Measurements from ENCODE around the gene GSTM5.
"Not testable (repeated sequence)": the region's sequence is repeated elsewhere in the genome, so short reads cannot be mapped to it uniquely, and the experiment has no call there.

GSTM5 gene

DNA sequence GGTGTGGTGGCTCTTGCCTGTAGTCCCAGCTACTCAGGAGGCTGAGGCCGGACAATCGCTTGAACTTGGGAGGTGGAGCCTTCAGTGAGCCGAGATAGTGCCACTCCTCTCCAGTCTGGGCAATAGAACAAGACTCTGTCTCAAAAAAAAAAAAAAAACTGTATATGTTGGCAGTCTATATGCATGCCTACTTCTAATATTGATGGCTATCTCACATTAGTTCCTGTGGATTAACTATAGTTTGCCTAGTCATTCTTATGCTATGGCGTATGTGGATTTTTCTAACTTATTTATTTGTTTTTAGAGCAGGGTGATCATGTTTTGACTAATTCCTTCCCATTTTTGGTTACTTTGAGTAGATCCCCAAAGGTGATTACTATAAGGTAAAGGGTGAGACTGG, 15.0 kb upstream of the GSTM5 start:
- TF ChIP-seq, protein P1, sequence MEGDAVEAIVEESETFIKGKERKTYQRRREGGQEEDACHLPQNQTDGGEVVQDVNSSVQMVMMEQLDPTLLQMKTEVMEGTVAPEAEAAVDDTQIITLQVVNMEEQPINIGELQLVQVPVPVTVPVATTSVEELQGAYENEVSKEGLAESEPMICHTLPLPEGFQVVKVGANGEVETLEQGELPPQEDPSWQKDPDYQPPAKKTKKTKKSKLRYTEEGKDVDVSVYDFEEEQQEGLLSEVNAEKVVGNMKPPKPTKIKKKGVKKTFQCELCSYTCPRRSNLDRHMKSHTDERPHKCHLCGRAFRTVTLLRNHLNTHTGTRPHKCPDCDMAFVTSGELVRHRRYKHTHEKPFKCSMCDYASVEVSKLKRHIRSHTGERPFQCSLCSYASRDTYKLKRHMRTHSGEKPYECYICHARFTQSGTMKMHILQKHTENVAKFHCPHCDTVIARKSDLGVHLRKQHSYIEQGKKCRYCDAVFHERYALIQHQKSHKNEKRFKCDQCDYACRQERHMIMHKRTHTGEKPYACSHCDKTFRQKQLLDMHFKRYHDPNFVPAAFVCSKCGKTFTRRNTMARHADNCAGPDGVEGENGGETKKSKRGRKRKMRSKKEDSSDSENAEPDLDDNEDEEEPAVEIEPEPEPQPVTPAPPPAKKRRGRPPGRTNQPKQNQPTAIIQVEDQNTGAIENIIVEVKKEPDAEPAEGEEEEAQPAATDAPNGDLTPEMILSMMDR (IDR thresholded peaks at IDR 0.05; ENCODE audit: borderline replicate concordance, insufficient read depth, low read depth, low read length) = no peak
- H3K4me3 ChIP-seq (ENCODE audit: low read depth, low read length) = no peak overlapping the region

GRCh38 chr1:109697861-109698260, 14.2 kb upstream of the GSTM5 start:
- H3K4me3 ChIP-seq (ENCODE audit: low read depth, low read length) = not testable (repeated sequence)

- H3K4me3 ChIP-seq (ENCODE audit: low read depth, low read length) = not testable (repeated sequence)
Observed at GRCh38 chr1:109702940-109703339, 9.1 kb upstream of the GSTM5 start.

DNA sequence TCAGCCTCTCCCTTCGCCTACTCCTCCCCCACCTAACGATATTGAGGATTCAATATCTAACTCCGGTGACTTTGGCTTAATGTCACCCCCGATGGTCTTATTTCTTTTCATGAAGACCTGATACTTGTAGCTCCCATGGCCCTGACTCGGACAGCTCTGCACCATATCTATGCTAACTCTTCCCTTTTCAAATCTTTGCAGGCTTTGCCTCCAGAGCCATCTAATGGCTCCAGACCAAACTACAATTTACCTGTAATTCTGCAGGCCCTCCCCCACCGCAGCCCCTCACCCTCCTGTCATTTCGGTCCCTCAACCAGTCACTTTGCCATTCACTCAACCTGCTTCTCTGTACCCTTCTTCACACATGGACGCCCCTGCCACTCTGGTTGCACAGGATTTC, 7.9 kb upstream of the GSTM5 start:
- H3K4me3 ChIP-seq (ENCODE audit: low read depth, low read length) = no peak overlapping the region
- TF ChIP-seq, protein P1 (IDR thresholded peaks at IDR 0.05; ENCODE audit: borderline replicate concordance, insufficient read depth, low read depth, low read length) = no peak

DNA sequence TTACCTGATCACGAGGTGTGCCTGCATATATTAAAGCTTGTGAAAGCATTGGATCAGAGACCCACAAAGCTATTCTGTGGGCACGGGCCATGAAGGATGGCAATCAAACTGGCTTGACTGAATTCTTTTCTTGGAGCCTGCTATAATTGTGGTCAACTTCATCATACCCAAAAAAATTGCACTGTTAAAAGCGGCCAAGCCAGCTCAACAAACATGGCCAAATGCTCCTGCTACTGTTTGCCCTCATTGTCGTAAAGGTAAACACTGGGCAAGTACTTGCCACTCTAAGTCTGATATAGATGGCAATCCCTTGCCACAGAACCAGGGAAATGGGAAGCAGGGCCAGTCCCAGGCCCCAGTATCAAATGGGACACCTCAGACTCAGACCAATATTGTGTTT, 6.6 kb upstream of the GSTM5 start:
- TF ChIP-seq, protein P1 (IDR thresholded peaks at IDR 0.05; ENCODE audit: borderline replicate concordance, insufficient read depth, low read depth, low read length) = no peak
- no peak overlapping the region for H3K4me3 ChIP-seq (ENCODE audit: low read depth, low read length)

DNA sequence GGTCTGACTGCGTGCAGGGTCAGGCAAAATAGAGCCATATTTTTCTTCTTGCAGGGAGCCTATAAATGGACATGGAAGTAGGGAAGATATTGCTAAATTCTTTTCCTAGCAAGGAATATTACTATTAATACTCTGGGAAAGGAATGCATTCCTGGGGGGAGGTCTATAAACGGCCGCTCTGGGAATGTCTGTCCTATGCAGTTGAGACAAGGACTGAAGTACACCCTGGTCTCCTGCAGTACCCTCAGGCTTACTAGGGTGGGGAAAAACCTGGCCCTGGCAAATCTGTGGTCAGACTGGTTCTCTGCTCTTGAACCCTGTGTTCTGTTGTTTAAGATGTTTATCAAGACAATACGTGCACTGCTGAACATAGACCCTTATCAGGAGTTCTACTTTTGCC, 3.1 kb upstream of the GSTM5 start:
- not testable (repeated sequence) for H3K4me3 ChIP-seq (ENCODE audit: low read depth, low read length)

DNA sequence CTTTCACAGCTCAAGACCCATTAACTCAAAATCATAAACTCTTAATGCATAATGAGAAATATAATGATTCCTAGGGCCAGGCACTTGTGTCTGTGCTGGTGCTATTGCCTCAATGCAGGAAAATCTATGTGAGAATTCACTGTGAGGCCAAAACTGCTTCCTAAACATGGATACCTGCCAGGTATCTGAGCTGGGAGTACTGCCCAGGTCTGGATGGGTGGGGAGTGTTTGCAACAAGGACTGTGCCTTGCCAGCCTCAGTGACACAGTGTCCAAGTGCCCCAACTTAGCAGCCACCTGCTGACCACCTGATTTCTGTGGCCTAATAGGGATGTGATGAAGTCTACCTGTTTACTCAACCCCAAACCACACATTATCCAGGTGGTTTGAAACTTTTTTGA, 2.2 kb upstream of the GSTM5 start:
- H3K4me3 ChIP-seq (ENCODE audit: low read depth, low read length) = not testable (repeated sequence)

GRCh38 chr1:109712321-109712864, 342 bp downstream of the GSTM5 start:
- TF ChIP-seq, protein P1 (IDR thresholded peaks at IDR 0.05; ENCODE audit: borderline replicate concordance, insufficient read depth, low read depth, low read length) = no peak
- H3K4me3 ChIP-seq (ENCODE audit: low read depth, low read length) = no peak overlapping the region

DNA sequence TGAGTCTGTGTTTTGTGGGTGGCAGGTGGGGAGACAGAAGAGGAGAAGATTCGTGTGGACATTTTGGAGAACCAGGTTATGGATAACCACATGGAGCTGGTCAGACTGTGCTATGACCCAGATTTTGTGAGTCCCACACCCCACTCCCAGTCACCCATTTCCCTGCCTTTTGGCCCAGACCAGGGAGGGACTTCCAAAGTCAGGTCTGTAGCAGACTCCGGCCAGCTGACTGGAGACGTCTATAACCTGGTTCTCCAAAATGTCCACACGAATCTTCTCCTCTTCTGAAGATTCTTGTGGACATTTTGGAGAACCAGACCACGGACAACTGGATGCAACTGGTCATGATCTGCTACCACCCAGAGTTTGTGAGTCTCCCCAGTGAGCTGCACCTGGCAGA, 1.6 kb downstream of the GSTM5 start:
- H3K4me3 ChIP-seq (ENCODE audit: low read depth, low read length) = no peak overlapping the region
- TF ChIP-seq, protein P1 (IDR thresholded peaks at IDR 0.05; ENCODE audit: borderline replicate concordance, insufficient read depth, low read depth, low read length) = no peak

All from GM12875 (cell line).